NK-92 treated with Interleukin-12 subunit alpha and Interleukin-12 subunit beta, amount 100 ng/mL, for 24 hours (cell line): ENCODE data around the gene TTC34.
"Not testable (repeated sequence)": the region's sequence is repeated elsewhere in the genome, so short reads cannot be mapped to it uniquely, and the experiment has no call there.

Experiments
- DNase-seq: peaks from one replicate; lab custom pipeline; 2025; lab: John Stamatoyannopoulos, UW

TTC34 gene

DNA sequence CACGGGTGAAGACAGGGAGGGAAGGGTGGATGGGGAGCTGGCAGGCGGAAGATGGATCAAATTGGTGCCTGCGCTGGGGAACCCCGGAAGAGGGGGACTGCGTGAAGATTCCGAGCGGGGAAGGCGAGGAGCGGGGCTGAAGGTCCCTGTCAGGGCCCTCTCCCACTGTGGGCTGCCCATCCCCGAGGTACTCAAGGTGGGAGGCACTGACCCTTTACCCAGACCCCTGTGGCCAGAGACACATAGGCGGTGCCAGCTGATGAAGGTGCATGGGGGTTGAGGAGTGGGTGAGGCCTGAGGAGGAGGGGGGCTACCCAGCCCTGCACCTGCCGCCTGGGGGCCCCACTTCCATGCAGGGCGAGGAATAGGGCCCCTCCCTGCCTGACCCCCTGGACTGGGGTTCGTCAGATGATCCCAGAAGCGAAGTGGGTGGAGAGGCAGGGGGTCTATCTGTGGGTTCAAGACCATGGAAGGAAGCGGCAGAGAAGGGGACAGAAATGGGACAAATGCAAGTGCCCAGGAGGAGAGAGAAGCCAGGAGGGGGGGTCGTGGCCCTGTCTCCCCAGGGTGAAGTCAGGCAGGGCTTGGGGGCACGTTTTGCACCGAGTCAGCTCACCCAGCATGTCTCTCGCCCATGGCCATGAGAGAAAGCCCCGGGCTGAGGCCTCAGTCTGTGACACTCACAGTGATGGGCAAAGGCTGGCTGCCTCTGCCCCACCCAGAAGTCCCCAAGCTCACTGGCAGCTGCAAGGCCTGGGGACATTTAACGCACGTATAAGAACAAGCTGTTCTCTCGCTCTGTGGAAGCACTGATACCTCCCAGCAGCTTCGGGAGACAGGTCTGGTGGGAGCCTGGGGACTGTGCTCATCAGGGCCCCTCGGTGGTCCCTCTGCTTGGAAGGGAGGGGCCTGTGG, 161.6 kb downstream of the TTC34 start:
- DNase-seq: no peak

DNA sequence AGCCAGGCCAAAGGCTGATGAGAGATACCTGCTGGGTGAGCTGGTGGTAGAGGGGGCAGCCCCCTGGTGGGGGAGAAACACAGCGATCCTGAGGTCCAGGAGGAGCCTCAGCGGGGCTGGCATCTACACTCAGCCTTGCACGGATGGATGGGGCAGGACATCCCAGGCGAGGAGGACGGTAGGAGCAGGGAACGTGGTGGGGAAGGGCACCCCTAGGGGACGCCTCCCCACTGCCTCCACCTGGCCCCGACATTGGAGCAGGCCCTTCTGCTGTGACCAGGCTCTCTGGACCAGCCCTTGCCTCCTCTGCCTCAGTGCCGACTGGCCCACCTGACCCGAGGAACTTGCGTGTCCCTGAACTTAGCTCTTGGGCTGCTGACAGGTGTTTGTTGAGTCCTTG, 162.3 kb downstream of the TTC34 start:
- DNase-seq: no peak

DNA sequence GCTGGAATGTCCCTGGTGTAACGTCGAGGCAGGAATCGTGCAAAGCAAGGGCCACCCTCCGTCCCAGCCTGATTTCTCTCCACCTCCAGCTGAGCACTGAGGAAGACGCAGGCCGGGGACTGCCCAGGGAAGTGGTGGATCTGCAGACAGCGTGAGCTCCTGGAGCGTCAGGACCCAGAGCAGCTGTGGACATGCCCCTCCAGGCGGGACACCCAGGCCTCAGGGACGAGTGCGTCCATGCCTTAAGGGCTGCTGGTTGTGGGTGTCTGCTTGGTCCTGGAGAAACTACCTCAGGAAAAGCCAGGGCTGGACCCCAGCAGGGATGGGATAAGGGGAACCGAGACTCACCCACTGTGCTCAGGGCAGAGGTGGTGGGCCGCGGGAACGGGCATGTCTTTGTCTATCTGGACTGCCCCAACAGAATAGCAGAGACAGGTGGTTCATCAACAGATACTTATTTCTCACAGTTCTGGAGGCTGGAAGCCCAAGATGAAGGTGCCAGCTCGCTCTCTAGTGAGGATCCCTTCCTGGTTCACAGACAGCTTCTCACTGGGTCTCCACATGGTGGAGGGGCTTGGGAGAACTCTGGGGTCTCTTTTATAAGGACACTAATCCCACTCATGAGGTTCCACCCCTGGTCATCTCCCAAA, 162.9 kb downstream of the TTC34 start:
- no peak for DNase-seq

DNA sequence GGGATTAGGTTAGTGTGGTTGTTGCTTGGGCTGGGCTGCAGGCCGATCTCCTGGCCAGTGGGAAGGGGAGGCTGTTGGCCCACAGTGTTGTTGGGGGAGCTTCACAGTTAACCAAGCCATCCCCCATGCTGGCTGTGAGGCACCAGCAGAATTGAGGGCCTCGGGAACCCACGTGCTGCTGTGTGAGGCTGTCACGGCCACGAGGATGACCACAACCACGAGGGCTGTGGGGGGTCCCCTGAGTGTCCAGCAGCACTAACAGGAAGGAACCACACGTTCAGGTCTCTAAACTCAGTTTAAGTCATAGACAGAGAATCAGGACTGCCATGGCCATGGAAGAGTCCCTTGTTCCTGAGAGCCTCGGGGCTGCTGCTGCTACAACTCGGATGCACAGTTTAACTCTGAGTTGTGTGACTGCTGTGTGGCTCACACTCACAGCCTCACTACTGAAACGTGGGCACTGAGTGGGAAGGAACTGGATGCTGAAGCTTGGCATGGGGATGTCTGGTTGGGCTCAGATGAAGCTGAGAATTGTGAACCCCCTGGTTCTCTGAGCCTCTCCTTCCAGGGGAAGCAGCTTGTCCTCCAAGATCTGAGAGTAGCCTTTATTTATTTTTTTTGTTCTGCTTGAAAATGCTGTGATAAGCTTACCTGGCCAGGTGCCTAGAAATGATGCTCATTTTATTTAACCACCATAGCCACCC, 163.9 kb downstream of the TTC34 start:
- no peak for DNase-seq

DNA sequence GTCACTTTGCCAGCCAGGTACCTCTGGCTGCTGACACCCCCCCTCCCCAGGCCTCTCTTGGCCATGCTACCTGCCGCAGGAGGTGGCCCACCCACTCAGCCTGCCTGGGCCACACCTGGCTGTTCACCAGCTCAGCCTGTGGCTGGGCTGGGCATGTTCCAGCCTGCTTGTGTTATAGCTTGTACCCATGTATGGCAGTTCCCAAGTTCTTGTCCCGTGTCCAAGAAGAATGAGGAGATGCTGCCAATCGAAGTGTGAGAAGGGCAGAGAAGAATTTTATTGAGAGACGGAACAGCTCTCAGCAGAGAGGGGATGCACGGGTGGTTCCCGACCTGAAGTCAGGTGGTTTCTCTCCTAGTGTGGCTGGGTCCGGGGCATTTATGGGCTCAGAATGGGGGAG, 164.8 kb downstream of the TTC34 start:
- DNase-seq: no peak

DNA sequence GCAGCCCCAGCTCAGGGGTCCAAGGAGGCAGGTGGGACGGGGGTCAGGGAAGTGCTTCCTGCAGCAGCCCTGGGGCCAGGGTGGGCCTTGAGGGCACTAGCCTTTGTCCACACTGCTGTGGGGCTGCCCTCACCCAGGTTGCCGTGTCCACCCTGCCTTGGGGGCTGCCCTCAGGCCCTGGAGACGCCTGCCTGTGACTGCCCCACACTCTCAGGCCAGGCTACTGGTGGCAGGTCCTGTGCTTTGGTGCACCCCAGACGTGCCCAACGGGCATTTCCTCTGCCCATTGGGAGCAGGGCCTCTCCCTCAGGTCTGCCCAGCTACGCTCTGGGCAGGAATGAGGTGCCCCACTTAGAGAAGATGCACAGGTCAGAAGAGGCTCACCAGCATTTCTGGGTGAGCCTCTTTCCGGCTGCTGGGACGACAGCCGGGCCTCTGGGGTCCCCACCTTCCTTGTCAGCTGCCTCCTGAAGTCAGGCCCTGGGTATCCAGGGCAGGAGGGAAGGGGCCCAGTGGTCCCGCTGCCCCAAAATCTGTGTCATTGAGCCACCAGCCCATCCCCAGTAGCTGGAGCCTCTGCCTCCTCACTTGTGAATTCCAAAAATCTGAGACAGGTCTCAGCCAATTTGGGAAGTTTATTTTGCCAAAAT, 166.0 kb downstream of the TTC34 start:
- DNase-seq: no peak

DNA sequence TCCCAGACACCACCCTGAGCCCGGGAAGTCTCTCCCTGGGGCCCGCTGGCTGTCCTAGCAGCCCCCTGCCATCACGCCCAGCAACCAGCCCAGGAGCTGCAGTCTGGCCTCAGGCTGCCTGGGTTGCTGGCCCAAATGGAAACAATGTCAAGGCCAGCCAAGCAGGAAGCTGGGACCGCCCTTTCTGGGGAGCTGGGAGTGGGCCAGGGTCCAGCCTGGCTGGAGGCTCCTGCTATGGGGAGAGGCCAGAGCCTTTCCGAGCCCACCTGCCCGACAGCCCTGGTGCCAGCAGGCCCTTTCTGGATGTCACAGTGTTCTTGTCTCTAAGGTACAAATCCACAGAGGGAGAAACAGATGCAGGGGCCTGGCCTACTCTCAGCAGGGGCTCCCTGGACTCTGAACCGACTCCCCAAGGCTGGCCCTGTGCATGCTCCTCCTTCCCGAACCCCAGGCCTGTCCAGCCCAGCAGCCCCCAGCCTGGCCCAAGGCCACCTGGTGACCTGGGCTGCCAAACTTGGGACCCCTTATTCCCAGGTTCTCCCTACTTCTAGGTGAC, 167.5 kb downstream of the TTC34 start:
- DNase-seq: no peak

DNA sequence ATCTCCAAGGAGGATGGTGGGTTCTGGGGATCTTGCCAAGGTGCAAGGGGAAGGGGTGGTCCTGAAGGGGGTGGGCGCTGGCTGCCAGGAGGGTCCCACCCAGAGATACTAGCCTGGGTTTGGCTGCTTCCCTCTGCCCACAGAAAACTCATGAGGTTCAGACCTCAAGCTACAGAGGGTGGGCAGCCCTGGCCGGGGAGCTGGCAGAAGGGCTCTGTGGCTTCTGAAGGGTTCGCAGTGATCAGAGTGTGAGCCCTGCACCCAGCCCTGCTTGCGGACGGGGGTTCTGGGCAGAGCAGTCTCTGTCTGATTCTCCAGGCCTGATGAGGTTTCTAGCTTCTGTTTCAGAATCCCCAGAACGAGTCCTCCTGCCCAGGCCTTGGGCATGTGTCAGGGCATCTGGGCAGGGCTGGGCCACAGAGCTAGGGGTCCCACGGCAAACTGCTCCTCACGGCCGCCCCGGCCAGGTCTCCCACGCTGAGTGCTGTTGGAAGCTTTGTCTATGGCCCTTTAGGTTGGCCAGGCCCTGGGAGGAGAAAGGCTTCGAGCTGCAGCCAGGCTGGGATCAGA, 168.0 kb downstream of the TTC34 start:
- DNase-seq: no peak

DNA sequence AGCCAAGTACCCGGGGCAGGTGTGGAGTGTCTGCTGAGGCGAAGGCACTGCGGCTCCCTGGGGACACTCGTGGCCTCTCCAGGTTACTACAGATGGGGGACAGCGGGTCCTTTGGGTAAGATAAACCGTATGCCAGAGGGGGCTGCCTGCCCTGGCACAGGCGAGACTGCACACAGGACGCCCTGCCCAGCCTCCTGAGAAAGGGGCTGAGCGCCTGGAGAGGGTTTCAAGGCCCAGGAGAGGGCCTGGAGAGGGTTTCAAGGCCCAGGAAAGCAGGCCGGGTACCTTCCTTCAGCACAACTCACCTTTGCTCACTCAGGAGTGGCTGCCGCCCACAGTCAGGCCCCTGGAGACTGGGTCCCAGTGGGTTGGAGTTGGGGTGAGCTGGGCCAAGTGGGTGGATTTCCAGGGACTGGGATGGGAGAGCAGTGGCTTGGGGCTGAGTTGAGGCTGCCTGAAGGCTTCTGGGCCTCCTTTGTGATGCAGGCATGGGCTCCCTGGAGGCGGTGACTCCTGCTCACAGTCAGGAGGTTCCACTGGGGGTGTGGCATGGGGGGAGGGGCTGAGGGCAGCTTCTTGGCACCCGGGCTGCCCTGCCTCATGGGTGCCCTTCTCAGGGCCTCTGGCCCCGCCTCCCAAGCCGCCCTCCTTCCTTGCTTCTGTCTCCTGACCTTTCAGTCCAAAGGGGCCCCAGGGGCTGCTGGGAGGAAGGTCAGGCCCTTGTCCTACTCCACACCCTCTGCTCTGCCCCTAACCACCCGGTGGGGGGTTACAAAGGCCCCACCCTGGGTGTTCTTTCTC, 168.7 kb downstream of the TTC34 start, which contains the start of gene MMEL1:
TSS of gene MMEL1 (minus strand) at position 456 of the 801 bp plus-strand sequence. CDS start 3,532 bp downstream, outside the sequence.
- no peak for DNase-seq

DNA sequence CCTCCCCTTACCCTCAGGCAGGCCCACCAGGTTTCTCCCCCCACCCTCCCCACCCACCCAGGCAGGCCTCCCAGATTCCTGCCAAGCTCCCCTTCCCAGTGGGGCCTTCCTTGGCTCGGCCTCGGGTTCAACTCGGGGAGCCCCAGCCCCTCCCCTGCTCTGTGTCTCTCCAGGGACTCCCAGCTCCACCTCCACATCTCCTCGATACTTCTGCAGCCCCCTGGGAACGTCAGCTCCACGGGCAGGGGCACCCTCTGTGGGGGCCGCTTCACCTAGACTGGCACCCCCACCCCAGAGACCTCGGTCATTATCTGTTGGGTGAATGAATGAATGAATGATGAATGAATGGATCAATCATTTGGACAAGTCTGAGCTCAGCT, 169.5 kb downstream of the TTC34 start:
- no peak for DNase-seq

DNA sequence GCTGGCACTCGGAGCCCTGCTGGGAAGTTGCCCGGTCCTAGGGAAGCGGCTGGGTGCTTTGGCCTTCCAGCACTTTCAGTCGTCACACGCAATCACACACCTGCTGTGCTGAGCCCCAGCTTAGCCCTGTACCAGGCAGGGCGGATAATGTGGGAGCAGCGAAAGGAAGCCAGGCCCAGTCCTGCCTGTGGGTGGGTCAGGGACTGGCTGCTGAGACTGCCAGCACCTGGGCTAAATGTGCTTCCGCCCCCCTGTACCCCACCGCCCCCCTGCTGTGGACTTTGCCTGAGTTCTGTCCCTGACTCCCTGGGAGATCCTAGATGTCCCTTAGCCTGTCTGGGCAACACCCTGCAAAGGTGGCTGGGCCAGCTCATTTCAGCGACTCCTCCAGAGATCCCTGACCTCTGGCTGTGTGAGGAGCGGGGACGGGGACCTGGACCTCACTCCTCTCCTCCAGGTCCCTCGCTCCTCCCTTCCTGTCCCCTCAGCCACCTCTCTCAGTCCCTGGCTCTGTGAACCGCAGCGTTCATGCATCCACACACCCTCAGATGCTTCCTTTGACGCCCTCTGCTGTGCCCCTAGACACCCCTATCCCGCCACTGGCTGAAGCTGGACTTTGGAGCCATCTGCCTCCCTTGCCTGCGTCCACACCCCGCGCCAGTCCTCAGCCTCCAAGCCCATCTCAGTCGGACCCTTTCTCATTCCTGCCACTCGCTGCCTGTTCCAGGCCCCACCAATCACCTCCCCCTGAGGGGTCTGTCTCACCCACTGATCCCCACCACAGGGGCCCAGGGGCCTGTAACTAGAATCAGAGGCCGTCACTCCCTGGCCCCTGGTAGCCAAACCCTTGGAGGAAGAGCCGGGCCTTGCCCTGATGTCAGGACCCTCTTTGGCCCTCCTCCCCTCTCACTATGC, 170.1 kb downstream of the TTC34 start:
- no peak for DNase-seq

DNA sequence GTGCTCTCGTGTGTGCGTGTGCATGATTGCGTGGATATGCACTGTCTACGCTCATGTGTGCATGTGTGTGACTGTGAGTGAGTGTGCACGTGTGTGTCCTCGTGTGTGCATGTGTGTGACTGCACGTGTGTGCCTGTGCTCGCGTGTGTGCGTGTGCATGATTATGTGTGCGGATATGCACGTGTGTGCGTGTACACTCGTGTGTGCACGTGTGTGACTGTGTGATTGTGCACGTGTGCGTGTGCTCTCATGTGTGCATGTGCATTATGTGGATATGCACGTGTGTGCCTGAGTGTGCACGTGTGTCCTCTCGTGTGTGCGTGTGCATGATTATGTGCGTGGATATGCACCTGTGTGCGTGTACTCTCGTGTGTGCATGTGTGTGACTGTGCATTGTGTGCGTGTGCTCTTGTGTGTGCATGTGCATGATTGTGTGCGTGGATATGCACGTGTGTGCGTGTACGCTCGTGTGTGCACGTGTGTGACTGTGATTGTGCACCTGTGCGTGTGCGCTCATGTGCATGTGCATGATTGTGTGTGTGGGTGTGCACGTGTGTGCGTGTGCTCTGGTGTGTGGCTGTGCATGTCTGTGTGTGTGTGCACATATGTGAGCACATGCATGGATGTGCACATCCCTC, 170.9 kb downstream of the TTC34 start:
- DNase-seq: no peak

DNA sequence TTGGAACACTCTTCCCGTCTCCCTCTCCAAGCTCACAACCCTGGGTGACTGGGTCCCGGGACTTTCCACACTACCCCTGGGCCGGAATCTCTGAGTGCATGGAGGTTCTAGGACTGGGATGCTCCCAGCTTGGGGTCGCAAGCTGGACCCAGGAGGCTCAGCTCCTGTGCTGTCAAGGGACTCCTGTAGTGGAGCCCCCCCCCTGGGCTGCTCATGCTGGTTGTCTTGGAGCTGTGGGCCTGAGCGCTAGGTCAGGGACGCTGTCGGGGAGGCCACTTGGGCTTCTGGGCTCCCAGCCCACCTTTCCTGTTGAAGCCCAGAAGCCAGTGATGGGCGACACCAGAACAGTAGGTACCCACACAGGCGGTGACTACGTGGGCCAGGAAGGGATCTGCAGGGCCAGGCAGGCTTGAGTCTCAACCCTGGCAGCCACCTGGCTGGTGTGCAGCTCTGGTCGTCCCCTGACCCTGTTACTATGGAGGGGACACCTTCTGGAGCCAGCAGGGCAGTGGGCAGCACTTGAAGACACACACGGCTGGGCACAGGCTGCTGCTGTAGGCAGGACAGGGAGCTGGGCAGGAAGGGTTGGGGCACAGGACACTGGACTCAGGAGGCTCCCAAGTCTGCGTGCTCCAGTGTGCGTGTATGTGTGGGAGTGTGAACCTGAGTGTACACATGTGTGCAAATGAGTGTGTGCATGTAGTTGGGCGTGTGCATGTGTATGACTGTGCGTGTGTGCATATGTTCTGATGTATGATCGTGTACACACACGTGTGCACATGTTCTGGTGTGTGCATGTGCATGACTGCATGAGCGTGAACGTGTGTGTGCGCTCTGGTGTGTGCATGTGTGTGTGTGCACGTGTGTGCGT, 171.6 kb downstream of the TTC34 start:
- DNase-seq: no peak

DNA sequence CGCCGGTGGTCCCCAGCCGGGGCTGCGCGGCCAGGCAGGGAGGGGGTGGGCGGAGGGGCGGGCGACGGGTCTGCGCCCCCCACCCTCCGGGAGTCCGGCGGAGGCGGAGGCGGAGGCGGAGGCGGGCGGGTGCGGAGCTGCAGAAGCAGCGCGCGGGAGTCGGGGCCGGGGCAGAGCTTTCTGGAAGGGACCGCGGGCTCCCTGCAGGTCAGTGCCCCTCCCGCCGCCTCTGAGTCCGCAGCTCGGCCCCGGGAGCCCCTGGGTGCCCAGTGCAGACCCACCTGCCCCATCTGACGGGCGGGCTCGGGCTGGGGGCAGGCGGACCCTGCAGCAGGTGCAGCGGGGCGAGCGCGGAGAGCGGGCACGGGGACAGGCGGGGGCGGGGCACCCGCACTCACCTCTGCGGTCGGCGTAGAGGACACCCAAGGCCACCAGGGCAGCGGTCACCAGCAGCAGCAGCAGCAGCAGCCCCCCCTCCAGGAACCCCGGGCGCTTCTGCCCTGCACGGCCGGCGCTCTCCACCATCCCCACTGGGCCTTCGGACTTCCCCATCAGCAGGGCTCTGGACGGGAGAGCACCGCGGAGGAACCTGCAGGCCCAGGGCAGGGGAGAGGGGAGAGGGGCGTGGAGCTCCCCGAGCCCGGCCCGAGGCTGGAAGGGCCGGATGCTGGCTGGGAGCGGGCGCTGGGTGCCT, 172.4 kb downstream of the TTC34 start:
- no peak for DNase-seq

DNA sequence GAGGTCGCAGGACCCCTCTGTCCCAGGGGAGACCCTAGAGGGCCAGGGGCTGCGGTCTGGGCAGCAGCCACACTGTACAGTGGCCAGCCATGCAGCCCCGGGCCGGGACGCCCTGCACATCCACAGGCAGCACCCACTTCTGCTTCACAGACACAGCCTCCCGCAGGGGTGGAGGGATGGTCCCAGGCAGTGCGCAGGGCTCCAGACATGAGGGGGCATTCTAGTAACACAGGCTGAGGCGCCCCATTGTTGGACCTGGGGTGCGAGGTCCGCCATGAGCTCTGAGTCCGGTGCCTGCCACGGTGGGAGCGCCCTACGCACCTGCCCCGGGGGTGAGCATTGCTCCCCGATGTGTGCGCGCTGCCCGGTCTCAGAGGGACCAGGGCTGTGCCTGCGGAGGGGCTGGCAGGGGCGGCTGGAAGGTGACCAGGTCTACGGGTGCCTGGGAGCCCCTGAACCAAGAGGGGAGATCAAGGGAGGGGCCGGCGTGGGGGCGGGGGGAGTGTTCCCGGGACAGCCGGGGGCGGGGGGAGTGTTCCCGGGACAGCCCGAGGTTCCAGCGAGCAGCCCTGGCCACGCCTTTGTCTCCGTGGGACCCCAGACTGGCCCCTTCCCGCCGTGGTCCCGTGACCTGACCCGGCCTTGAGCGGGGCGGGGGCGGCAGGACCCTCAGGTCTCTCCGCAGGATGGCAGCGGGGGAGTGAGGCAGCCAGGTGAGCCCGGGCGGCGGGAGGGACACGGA, 173.1 kb downstream of the TTC34 start:
- DNase-seq: no peak

DNA sequence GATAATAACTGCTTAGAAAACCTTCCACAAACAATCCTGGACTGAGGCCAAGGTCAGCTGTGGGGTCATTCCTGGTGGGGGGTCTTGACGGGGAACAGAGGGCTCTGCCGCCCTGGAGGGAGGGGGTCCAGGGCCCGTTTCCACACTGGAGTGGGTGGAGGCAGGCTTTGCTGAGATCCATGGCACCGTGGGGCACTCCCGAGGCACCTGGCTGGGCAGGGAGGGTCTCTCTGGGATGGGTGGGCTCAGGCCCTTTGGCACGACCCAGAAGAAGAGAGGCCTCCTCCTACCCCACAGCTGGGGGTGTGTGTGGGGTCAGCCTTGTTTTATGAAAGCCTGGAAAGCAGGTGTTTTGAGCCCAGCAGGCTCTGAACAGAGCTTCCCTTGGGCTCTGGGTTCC, 173.7 kb downstream of the TTC34 start:
- DNase-seq: no peak

DNA sequence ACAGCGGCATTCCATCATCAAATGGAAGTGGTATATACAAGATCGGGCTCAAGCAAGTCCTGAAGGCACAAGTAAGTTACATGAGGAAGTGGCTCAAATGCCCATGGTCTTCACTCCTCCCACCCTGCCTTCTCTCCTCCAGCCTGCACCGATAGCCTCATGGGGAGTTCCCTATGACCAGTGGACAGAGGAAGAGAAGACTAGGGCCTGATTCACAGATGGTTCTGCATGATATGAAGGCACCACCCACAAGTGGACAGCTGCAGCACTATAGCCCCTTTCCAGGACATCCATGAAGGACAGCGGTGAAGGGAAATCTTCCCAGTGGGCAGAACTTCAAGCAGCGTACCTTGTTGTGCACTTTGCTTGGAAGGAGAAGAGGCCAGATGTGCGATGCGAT, 175.7 kb downstream of the TTC34 start:
- DNase-seq: not testable (repeated sequence)
